Measurements from ENCODE around the gene IL17RC.

The IL17RC gene

GRCh38 chr3:9976721-9977709, 60.1 kb downstream of the IL17RC start:
- in situ Hi-C loops (cut with MboI; ENCODE audit: low sequenced_read_pairs), result no loop called here

- in situ Hi-C loops (cut with MboI; ENCODE audit: low sequenced_read_pairs), result no loop called here
Measured at GRCh38 chr3:9978710-9979305, 61.9 kb downstream of the IL17RC start.

GRCh38 chr3:9980251-9980650, 63.4 kb downstream of the IL17RC start:
- in situ Hi-C loops (cut with MboI; ENCODE audit: low sequenced_read_pairs), result no loop called here

Data from HL-60/S4 treated with retinoic acid at 250 ng/mL for 4 days and 3 days (cell line).